A549 (cell line): ENCODE results near the gene CRMP1. TPM values are rescaled to one million over a fixed set of nuclear protein-coding genes. Genes with fewer than 3 reads are reported as not detected.
A peak's percentile ranks its signal among the peaks of the same experiment; 100 is the strongest.
"Not testable (repeated sequence)": the region's sequence is repeated elsewhere in the genome, so short reads cannot be mapped to it uniquely, and the experiment has no call there.

ENCODE experiments used
- ATAC-seq, 2 experiments: fragments of 200-7000 bp in 1 of 2; fragments of >200 bp in 1 of 2; cut with Nextera tagmentation in 1 of 2; cut with Tn5 transposase in 1 of 2; 3 replicates each; pipeline versions ENCODE4 v1.8.0 to v1.9.1; 2018 to 2020; ENCODE audit warnings: mild to moderate bottlenecking in 1 of 2, moderate library complexity in 1 of 2
- CTCF ChIA-PET: fragments of 300-600 bp; sonication (Branson Sonifier 250); formaldehyde crosslinking; extraction: SDS; loops from one replicate; lab custom pipeline; 2021; ENCODE audit warnings: antibody characterized with exemption, inconsistent platforms; lab: Yijun Ruan, JAX
- POLR2A ChIA-PET: fragments of 350-600 bp; formaldehyde crosslinking; extraction: SDS; loops from one replicate; lab custom pipeline; 2021; ENCODE audit warnings: antibody characterized with exemption, inconsistent platforms; lab: Yijun Ruan, JAX
- DNase-seq, 2 experiments: peaks; one replicate each; pipeline versions ENCODE4 v3.0.0 to v3.0.0-alpha.2; 2011 to 2016; ENCODE audit warnings: low read depth in 1 of 2, low spot score in 1 of 2
- FAIRE-seq: peaks from 2 replicates; lab custom pipeline; 2011; peaks lifted over from hg19 to GRCh38; lab: Jason Lieb, UNC
- H3K27ac ChIP-seq, 2 experiments: fragments of >200 bp; sonication (Bioruptor Twin); formaldehyde crosslinking; 3 replicates each; pipeline ENCODE4 v1.5.1; 2016 to 2017
- H3K4me1 ChIP-seq: fragments of >200 bp; sonication (Bioruptor Twin); formaldehyde crosslinking; 3 replicates; pipeline ENCODE4 v1.6.1; 2016
- H3K4me2 ChIP-seq: fragments of >200 bp; sonication (Bioruptor Twin); formaldehyde crosslinking; 3 replicates; pipeline ENCODE4 v1.6.1; 2016
- H3K4me3 ChIP-seq: fragments of >200 bp; sonication (Bioruptor Twin); formaldehyde crosslinking; 3 replicates; pipeline ENCODE4 v1.5.1; 2016
- H3K9me3 ChIP-seq: fragments of >200 bp; sonication (Bioruptor Twin); formaldehyde crosslinking; 3 replicates; pipeline ENCODE4 v1.6.1; 2016
- CBX2 ChIP-seq: fragments of 200-600 bp; sonication (generic); IDR thresholded peaks from 2 replicates; pipeline ENCODE4 v1.6.1; 2016; ENCODE audit warnings: low read depth, mild to moderate bottlenecking, borderline replicate concordance
- CEBPB ChIP-seq, 2 experiments: fragments of >200 bp in 1 of 2; sonication (Bioruptor Twin) in 1 of 2; formaldehyde crosslinking in 1 of 2; IDR thresholded peaks; 2 replicates each; pipeline ENCODE4 v1.6.1; 2012 to 2016
- CHD2 ChIP-seq: fragments of 150-350 bp; IDR thresholded peaks from 2 replicates; pipeline ENCODE4 v1.6.1; 2014; ENCODE audit warnings: low read length; ENCODE audit not compliant: partially characterized antibody
- FOSL2 ChIP-seq, 2 experiments: fragments of 450-650 bp in 1 of 2; fragments of >200 bp in 1 of 2; sonication (Bioruptor Twin) in 1 of 2; formaldehyde crosslinking; IDR thresholded peaks; 2 replicates each; pipeline versions ENCODE4 v1.5.0 to v1.6.1; 2016 to 2020; ENCODE audit warnings: mild to moderate bottlenecking in 1 of 2, moderate library complexity in 1 of 2
- FOXS1 ChIP-seq: fragments of 250-450 bp; sonication (Bioruptor Pico); IDR thresholded peaks from 2 replicates; pipeline ENCODE4 v1.5.0; 2020; ENCODE audit warnings: mild to moderate bottlenecking, moderate library complexity
- GATA3 ChIP-seq: IDR thresholded peaks from 2 replicates; pipeline ENCODE4 v1.6.1; 2012; ENCODE audit warnings: borderline replicate concordance
- HDAC2 ChIP-seq: fragments of 200-600 bp; sonication (generic); IDR thresholded peaks from 2 replicates; pipeline ENCODE4 v1.6.1; 2016
- HOXB5 ChIP-seq: fragments of 250-450 bp; sonication (Bioruptor Pico); IDR thresholded peaks from 2 replicates; pipeline ENCODE4 v1.5.0; 2020; ENCODE audit warnings: mild to moderate bottlenecking, moderate library complexity
- KDM5A ChIP-seq: fragments of 200-600 bp; sonication (generic); IDR thresholded peaks from 2 replicates; pipeline ENCODE4 v1.6.1; 2016; ENCODE audit warnings: antibody characterized with exemption, mild to moderate bottlenecking
- MAFK ChIP-seq: fragments of 450-650 bp; IDR thresholded peaks from 2 replicates; pipeline ENCODE4 v1.6.1; 2014; ENCODE audit not compliant: partially characterized antibody
- NR3C1 ChIP-seq: fragments of >200 bp; sonication (Bioruptor Twin); formaldehyde crosslinking; IDR thresholded peaks from 3 replicates; pipeline ENCODE4 v1.6.1; 2017
- POLR2A ChIP-seq: IDR thresholded peaks from 2 replicates; pipeline ENCODE4 v1.6.1; 2012; ENCODE audit warnings: mild to moderate bottlenecking, low read length
- RAD21 ChIP-seq, 2 experiments: fragments of >200 bp in 1 of 2; sonication (Bioruptor Twin) in 1 of 2; formaldehyde crosslinking in 1 of 2; IDR thresholded peaks in 1 of 2; conservative IDR thresholded peaks in 1 of 2; 2 replicates in 1 of 2; 3 replicates in 1 of 2; pipeline ENCODE4 v1.6.1; 2012 to 2018; ENCODE audit warnings: inconsistent platforms in 1 of 2
- RFX5 ChIP-seq: fragments of 450-650 bp; IDR thresholded peaks from 2 replicates; pipeline ENCODE4 v1.7.1; 2014; ENCODE audit warnings: antibody characterized with exemption, mild to moderate bottlenecking, moderate library complexity
- SMC3 ChIP-seq: fragments of >200 bp; sonication (Bioruptor Twin); formaldehyde crosslinking; IDR thresholded peaks from 3 replicates; pipeline ENCODE4 v1.6.1; 2018; ENCODE audit warnings: inconsistent platforms
- SREBF2 ChIP-seq: fragments of 450-650 bp; IDR thresholded peaks from 2 replicates; pipeline ENCODE4 v1.6.1; 2014; ENCODE audit warnings: mild to moderate bottlenecking, moderate library complexity
- ZC3H11A ChIP-seq: fragments of 450-650 bp; IDR thresholded peaks from 2 replicates; pipeline ENCODE4 v1.6.1; 2014; ENCODE audit warnings: antibody characterized with exemption, mild to moderate bottlenecking
- WGBS: methylation state at CpG from one replicate; pipeline ENCODE4 v1.1.6; 2017; ENCODE audit errors: missing lambda C conversion rate; 5-methylcytosine and 5-hydroxymethylcytosine counted together
- polyA plus RNA-seq, 4 experiments: library from polyadenylated mRNA; depleted of rRNA in 3 of 4; stranded (reverse); fragments of >200 nt; fragmentation: RNase III in 1 of 4; extraction: RNeasy Plus Mini Kit Qiagen cat#74134 plus additional on column Dnase treatment in 1 of 4; gene quantifications; 2 replicates in 3 of 4; 3 replicates in 1 of 4; pipeline ENCODE4 v1.2.3, GENCODE V29; 2011 to 2017
- TF ChIP-seq, protein P1 (sequence below): IDR thresholded peaks from 2 replicates; pipeline ENCODE4 v1.6.1; 2012

Gene CRMP1
- polyA plus RNA-seq, 2 of the 4 experiments (the other 2 are of a cell fraction) = 0.74 to 0.80 TPM

DNA sequence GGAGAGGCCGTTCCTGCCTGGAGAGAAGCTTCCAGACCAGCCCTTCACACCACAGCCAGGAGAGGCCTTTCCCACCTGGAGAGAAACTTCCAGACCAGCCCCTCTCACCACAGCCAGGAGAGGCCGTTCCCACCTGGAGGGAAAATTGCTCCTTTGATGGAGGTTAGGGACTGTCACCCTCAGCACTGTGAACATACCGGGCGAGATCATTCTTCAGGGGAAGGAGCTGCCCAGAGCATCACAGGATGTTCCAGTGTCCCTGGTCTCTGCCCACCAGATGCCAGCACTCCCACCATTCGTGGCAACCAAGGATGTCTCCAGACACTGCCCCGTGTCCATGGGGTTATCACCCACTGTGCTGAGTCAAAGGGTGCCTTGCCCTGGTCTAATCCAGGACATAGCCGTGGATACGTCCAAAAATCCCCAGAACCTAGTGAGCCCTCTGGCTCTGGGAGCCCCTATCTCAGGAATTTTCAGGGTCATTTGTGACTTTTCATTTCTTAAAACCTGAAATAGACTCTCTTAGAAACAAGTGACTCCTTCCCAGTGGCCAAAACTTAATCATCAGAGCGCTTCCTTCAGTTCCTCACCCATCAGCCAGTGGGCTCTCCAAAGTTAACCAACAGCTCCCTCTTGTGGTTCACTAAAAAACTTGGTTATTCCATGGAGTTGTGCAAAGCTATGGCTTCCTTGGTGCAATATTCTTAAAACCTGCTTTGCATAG is 80.2 kb downstream of the CRMP1 start (continued):
- TF ChIP-seq, protein P1, sequence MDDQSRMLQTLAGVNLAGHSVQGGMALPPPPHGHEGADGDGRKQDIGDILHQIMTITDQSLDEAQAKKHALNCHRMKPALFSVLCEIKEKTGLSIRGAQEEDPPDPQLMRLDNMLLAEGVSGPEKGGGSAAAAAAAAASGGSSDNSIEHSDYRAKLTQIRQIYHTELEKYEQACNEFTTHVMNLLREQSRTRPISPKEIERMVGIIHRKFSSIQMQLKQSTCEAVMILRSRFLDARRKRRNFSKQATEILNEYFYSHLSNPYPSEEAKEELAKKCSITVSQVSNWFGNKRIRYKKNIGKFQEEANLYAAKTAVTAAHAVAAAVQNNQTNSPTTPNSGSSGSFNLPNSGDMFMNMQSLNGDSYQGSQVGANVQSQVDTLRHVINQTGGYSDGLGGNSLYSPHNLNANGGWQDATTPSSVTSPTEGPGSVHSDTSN = no peak
- TF ChIP-seq FOXS1 (no peak), KDM5A (no peak), CBX2 (no peak), FOSL2 (IDR thresholded peaks at IDR 0.05) (no peak), FOSL2 (CRISPR knock-in tag; IDR thresholded peaks at IDR 0.05) (no peak), SMC3 (peak; percentile 36; the same call in 2 of the 3 replicates), ZC3H11A (no peak), CEBPB (IDR thresholded peaks at IDR 0.05) (0 out of 4 replicates have a peak, but pooled peaks of 1 of the 2 experiments have one; percentile 15), NR3C1 (no peak)

DNA sequence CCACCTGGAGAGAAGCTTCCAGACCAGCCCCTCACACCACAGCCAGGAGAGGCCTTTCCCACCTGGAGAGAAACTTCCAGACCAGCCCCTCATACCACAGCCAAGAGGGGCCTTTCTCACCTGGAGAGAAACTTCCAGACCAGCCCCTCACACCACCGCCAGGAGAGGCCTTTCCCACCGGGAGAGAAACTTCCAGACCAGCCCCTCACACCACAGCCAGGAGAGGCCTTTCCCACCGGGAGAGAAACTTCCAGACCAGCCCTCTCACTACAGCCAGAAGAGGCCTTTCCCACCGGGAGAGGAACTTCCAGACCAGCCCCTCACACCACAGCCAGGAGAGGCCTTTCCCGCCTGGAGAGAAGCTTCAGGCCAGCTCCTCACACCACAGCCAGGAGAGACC is 80.8 kb downstream of the CRMP1 start:
- H3K9me3 ChIP-seq, H3K4me3 ChIP-seq, H3K27ac ChIP-seq, POLR2A ChIA-PET, DNase-seq, FAIRE-seq, H3K4me2 ChIP-seq, H3K4me1 ChIP-seq, ATAC-seq: not testable (repeated sequence)
- WGBS = 80% methylated on average over 2 of the region's 5 CpGs
- CTCF ChIA-PET = interaction anchor here (0.8 to 2.4 kb wide), 8 partner anchors 9 to 819 kb away, joined by 3 to 16 read pairs (median 3); partner anchors contain the start of gene STK32B

DNA sequence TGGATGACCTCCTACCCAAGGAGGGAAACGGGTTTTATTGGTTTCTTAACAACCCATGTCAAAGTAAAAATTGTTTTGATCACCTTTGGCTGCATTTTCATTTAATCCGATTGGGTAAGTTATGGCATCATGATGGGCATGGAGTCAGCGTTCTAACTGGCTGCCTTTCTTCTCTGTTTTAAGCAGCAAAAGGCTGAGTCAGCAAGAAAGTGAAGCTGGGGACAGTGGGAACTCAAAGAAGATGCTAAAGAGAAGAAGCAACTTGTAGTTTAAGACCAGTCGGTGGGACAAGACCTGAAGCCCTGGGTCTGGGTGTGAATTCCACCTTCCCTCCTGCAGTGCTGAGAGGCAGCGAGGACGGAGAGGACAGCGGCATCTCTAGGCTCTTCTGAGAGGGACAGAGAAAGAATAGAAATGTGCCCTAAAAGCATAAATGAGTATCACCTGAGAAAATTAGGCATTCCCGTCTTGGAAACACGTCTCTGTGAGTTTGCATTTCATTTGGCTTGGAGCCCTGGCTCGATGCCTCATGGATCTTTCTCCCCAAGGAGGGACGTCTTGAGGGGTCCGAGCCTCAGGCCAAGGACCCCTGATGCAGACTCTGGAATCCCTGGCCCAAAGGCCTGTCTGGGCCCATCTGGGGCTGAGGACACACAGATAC is 82.0 kb downstream of the CRMP1 start:
- FAIRE-seq (no peak), DNase-seq (no peak), ATAC-seq (no peak)
- H3K4me1 ChIP-seq = no peaks in the 10 kb centered on the region
- no peak overlapping the region for H3K4me3 ChIP-seq
- WGBS = 90% methylated on average over 12 of the region's 12 CpGs
- TF ChIP-seq MAFK = peak; percentile 93
- no peak for TF ChIP-seq HOXB5 (CRISPR knock-in tag)
- TF ChIP-seq, all 56 proteins: peak for 1
- CTCF ChIA-PET = no interaction called here
- Histone ChIP-seq H3K4me2 (no peak overlapping the region), H3K9me3 (peaks cover 5% of the 10 kb centered on the region; the same call in 1 of the 3 replicates), H3K27ac (no peak overlapping the region)
- POLR2A ChIA-PET = no interaction called here

DNA sequence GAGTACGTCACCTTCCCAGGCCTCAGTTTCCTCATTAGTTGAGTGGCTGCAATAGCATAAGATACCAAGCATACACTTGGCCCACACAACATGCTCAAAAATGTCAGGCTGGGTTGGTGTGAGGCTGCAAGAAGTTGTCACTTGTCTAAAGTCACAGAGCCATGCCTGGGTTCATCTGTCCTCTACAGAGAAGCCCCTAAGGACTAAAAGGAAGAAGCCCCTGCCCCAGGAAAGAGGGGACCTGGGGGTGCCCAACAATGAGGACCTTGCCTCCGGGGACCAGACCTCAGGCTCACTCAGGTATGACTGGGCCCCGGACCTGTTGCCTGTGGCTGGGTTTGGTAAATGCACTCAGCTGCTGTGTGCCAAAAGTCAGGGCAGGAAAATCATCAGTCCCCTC is 82.7 kb downstream of the CRMP1 start:
- CTCF ChIA-PET = interaction anchor here (0.5 kb wide), 1 partner anchor 762 kb away, joined by 3 read pairs; no protein-coding TSS in a partner anchor
- Histone ChIP-seq H3K4me3 (no peak overlapping the region), H3K4me1 (no peaks in the 10 kb centered on the region), H3K9me3 (peaks cover 5% of the 10 kb centered on the region; the same call in 1 of the 3 replicates), H3K27ac (no peak overlapping the region), H3K4me2 (no peak overlapping the region)
- DNase-seq = no peak
- no peak for TF ChIP-seq CEBPB (IDR thresholded peaks at IDR 0.05)
- no peak for TF ChIP-seq GATA3
- no peak for TF ChIP-seq RAD21 (conservative IDR thresholded peaks at IDR 0.05 in 1 of 2, IDR thresholded peaks at IDR 0.05 in 1 of 2)
- TF ChIP-seq HDAC2 = no peak
- TF ChIP-seq MAFK = no peak
- no peak for TF ChIP-seq CHD2
- no peak for TF ChIP-seq POLR2A
- TF ChIP-seq RFX5 = no peak
- no peak for TF ChIP-seq SREBF2
- no peak for TF ChIP-seq FOXS1
- no peak for FAIRE-seq
- POLR2A ChIA-PET = no interaction called here
- WGBS = 83% methylated on average over 1 of the region's 3 CpGs
- ATAC-seq = no peak
